GM21528 (cell line): ENCODE measurements around the gene CEP83.
"Not testable (repeated sequence)": the region's sequence is repeated elsewhere in the genome, so short reads cannot be mapped to it uniquely, and the experiment has no call there.

Source experiments
- ATAC-seq: cut with Tn5 transposase; IDR thresholded peaks from one replicate; pipeline ENCODE4 v1.9.1; 2021; ENCODE audit warnings: mild to moderate bottlenecking, moderate library complexity; ENCODE audit not compliant: unreplicated experiment, low FRiP score

The CEP83 gene

DNA sequence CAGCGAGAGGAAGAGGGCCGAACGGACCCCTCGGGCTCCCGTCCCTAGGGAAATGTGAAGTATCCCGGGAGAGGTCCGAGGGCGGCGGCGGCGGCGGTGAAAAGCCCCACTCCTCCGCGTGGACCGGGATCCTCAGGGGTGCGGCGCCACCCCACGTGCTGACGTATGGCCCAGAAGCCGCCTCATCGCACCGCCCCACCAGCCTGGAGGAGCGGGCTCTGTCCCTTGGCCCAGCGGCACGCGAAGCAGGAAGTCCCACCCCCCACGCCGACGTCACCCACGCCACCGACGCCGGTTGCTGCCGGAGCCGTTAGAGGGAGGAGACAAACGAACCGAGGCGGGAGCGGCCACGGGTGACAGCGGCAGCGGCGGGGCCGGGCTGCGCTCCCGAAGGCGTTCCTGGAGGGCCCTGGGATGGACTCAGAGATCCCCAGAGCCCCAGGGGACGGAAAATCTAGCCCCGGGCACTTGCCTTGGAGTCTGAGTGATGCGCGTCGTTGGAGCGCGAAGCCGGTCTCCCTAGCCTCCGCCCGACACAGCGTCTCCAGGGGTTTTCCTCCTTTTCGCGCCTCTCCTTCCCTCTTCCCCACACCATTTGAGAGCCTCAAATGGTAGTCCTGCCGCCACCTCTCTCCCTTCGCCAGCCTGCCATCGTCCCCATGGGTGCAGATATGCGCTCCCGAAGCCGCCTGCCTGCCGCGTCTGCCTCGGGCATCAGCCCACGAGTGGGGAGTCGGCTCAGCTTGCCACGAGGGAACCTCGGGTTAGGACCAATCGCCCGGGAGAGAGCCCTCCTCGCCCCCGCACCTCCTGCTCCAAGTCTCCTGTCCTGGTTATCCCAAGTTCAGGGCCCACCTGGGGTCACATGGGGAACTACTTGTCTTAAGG lies at the start of gene CEP83:
Gene CEP83, minus strand, starts transcription at position 140 of the 888 bp plus-strand sequence. CDS start 47,377 bp downstream, outside the sequence.
- ATAC-seq = peak; percentile 98

- no peak for ATAC-seq
Observed at GRCh38 chr12:94509317-94509716, 49.6 kb upstream of the CEP83 start.

DNA sequence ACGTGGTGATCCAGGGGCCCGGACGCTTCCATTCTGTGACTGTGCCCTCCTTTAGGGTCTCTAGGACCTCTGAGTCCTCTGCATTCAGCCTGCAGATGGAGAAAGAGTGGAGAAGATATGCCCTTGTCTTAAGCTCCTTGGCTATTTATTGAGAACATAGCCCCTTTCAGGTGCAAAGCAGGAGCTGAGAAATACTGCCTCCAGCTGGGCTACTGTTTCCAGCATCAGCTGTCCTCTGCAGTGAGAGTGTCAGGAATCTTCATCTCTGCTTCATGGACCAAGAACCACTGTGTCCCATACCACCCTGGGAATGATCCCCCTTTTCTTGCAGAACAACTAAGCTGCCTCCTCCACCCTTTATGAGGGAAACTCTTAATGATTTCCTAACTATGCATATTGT lies 47.8 kb upstream of the CEP83 start:
- ATAC-seq = no peak

DNA sequence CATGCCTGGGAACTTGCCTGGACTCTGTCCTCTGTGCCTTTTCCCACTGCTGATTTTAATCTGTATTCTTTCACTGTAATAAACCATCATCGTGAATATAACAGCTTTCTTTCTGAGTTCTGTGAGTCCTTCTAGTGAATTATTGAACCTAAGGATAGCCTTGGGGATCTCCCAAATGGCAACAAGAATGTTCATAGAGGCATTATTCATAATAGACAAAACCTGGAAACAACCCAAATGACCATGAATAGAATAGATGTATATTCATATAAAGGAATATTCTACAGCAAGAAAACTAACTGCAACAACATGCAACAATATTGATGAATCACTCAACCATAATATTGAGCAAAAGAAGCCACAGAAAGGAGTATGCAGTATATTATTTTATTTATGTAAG lies 44.7 kb upstream of the CEP83 start:
- ATAC-seq = no peak

DNA sequence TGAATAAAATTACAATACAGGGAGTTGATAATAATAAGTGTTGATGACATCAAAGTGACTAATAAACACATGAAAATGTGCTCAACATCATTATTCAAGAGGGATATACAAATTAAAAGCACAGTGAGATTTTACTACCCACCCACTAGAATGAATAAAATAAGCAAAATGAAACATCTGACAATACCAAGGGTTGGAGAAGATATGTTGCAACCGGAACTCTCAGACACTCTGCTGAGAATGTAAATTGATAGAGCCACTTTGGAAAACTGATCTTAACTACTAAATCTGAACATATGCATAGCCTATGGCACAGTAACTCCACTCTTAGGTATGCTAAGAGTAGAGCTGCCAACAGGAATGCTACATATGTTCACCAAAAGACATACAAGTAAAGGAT lies 44.0 kb upstream of the CEP83 start:
- ATAC-seq = no peak

GRCh38 chr12:94500831-94501567 lies 41.3 kb upstream of the CEP83 start:
- ATAC-seq = no peak

DNA sequence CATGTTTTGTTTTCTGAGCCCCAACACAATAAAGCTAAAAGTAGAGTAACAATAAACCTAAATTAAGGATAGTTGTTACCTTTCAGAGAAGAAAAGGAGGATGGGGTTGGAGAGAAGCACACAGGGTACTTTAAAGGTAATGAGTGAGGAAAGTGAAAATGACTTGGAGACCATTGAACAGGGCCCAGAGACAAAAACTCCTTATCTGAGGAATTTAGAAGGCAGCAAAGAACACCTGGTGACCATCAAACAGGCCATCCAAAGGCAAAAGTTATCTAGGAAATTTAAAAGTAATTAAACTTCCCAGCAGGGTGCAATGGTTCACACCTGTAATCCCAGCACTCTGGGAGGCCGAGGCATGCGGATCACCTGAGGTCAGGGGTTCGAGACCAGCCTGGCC lies 39.0 kb upstream of the CEP83 start:
- no peak for ATAC-seq

DNA sequence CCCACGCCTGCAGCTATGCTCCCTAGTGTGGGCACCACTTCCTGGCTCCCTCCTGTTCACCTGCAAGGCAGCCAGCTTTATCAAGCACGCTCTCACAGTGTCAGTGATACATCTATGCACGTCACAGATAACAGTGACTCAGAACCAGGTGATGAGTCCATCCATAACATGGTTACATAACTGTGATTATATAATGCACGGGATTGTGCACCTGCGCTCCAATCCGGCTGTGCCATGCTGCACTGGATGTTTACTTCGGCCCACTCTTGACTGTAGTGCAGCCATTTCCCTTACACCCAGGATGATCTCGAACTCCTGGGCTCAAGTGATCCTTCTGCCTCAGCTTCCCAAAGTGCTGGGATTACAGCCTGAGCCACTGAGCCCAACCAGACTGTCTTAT lies 38.4 kb upstream of the CEP83 start:
- ATAC-seq = no peak

DNA sequence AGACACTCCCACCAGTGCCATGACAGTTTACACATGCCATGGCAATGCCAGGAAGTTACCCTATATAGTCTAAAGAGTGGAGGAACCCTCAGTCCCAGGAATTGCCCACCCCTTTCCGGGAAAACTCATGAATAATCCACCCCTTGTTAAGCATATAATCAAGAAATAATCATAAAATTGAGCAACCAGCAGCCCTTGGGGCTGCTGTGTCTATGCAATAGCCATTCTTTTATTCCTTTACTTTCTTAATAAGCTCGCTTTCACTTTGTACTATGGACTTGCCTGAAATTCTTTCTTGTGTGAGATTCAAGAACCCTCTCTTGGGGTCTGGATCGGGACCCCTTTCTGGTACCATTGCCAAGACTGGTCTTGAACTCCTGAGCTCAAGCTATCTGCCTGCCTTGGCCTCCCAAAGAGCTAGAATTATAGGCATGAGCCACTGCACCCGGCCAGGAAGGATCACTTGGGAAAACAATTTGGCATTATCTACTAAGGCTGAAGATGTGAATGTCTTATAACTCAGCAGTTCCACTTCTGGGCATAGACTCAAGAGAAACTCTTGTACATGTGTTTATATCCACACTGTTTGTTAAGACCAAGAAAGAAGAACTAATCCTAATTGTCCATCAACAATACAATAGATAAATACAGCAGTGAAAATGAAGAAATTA lies 35.9 kb upstream of the CEP83 start:
- ATAC-seq = no peak

GRCh38 chr12:94491489-94491888 lies 31.8 kb upstream of the CEP83 start:
- no peak for ATAC-seq

DNA sequence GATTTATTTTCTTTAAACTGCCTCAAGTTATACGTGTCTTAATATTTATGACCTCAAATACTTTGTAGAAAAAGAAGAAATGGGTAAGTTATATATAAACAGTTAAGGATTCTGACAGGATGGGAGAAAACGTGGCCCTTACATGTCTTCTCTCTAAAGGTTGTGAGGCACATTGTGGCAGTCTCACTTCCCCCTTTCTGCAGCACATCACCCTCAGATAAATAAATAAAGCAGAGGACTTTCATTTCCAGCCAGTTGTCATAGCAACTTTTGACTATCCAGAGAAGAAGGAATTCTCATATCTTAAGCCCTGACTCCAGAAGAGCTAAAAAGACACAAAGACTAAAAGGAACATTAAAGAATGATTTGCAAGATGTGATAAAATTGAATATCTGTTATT lies 28.8 kb upstream of the CEP83 start:
- ATAC-seq = peak; percentile 92

GRCh38 chr12:94481734-94482133 lies 22.1 kb upstream of the CEP83 start:
- no peak for ATAC-seq

DNA sequence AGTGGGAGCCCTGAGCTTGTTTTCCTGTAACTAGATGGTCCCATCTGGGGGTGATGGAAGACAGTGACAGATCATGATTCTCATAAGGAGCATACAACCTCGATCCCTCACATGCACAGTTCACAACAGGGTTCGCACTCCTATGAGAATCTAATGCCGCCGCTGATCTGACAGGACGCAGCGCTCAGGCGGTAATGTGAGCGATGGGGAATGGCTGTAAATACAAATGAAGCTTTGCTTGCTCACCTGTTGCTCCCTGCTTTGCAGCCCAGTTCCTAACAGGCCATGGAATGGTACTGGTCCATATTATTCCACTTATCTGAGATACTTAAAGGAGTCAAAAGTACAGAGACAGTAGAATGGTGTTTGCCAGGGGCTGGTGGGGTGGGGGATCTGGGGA lies 9.9 kb upstream of the CEP83 start:
- ATAC-seq = no peak

DNA sequence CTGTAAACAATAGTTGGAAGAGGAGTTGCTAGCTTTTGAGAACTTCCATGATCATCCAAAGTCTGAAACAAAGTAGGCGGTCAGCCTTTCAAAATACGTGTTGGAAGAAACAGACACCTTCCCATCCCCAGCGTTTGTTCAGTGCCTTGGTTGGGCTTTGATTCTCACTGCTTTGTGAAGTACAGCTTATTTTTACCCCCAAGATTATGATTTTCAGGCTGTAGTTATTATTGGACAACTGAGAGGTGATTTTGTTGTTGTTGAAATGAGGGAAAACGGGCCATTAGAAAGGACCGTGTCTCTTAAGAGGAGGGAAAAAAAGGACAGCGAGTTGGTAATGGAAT lies 921 bp upstream of the CEP83 start:
- ATAC-seq = no peak

- peak; percentile 46 for ATAC-seq
Observed at GRCh38 chr12:94458877-94459727, 565 bp downstream of the CEP83 start.

- no peak for ATAC-seq
Observed at GRCh38 chr12:94457311-94457710, 2.4 kb downstream of the CEP83 start.

DNA sequence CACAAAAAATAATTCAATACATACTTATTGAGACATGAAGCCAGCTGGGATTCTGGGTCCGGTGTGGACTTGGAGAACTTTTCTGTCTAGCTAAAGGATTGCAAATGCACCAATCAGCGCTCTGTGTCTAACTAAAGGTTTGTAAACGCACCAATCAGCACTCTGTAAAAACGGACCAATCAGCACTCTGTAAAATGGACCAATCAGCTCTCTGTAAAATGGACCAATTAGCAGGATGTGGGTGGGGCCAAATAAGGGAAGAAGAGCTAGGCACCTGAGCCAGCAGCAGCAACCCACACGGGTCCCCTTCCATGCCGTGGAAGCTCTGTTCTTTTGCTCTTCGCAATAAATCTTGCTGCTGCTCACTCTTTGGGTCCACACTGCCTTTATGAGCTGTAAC lies 5.3 kb downstream of the CEP83 start:
- not testable (repeated sequence) for ATAC-seq

DNA sequence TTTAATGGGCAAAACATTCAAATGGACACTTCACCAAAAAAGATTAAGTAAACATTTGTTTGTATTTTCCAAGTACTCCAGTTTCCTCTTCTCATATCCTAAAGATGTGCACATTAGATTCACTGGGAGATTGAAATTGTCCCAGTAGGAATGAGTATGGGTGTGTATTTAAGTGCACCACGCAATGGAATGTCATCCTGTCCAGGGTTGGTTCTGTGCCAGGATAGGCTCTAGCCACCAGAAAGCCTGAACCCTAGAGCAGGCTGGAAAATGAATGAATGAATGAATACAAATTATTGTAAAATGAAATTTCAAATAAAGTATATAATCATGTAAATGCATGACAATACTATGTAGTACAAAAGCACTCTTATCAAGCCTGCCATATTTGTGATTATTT lies 14.0 kb downstream of the CEP83 start:
- ATAC-seq = no peak

DNA sequence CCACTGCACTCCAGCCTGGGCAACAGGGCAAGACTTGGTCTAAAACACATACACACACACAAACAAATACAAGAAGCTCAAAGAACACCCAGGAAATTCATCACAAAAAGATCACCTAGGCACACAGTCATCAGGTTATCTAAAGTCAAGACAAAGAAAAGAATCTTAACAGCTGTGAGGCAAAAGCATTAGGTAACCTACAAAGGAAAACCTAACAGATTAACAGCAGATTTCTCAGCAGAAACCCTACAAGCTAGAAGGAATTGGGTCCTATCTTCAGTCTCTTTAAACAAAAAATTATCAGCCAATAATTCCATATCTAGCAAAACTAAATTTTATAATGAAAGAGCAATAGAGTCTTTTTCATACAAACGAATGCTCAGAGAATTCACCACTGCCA lies 22.4 kb downstream of the CEP83 start:
- ATAC-seq = no peak

DNA sequence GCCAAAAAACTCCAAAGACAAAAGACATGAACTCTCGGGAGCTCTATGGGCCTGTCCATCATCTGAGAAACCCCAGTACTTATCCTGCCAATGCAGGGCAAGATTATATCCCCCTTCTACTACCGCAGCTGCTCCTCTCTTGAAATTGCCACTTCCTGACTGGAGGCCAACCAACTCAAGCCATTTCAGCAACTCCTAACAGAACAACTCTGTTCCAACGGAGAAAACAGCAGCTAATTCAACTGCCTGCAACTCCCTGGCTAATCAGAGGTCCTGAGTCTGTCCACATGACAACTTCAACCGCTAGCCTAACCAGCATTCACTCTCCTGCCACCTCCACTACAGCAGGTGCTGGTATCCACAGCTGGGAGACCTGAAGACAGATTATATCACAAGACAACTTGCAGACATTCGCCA lies 24.1 kb downstream of the CEP83 start:
- no peak for ATAC-seq
